HL-60/S4 (cell line): ENCODE results near the gene SSRP1.
"Not testable (repeated sequence)": the region's sequence is repeated elsewhere in the genome, so short reads cannot be mapped to it uniquely, and the experiment has no call there.

Experiments used
- in situ Hi-C: fragments of 300-500 bp; cut with MboI; formaldehyde crosslinking; loops from 2 replicates; pipeline ENCODE4 v1.14.3; 2022; ENCODE audit warnings: low sequenced_read_pairs

Gene SSRP1

GRCh38 chr11:57341250-57341808 lies 5.6 kb upstream of the SSRP1 start:
- in situ Hi-C loops = loop anchor here (10.0 kb wide), 1 partner anchor 303 kb away; the partner anchor contains the start of gene YPEL4

- in situ Hi-C loops = loop anchor here (10.0 kb wide), 1 partner anchor 305 kb away; the partner anchor contains the start of gene YPEL4
Measured at GRCh38 chr11:57340039-57340615, 4.4 kb upstream of the SSRP1 start.

- in situ Hi-C loops = no loop called here
Measured at GRCh38 chr11:57339328-57339727, 3.6 kb upstream of the SSRP1 start.

GRCh38 chr11:57338142-57338541 lies 2.5 kb upstream of the SSRP1 start, which contains the start of gene P2RX3:
TSS of gene P2RX3 (plus strand) at chr11:57338352. CDS start at chr11:57338551, 199 bp downstream.
- in situ Hi-C loops = no loop called here

GRCh38 chr11:57336856-57337255 lies 1.2 kb upstream of the SSRP1 start:
- in situ Hi-C loops = not testable (repeated sequence)

- in situ Hi-C loops = no loop called here
Measured at GRCh38 chr11:57336111-57336666, 497 bp upstream of the SSRP1 start.

GRCh38 chr11:57335023-57335342 lies 709 bp downstream of the SSRP1 start:
- in situ Hi-C loops = no loop called here

- in situ Hi-C loops = no loop called here
Measured at GRCh38 chr11:57332694-57333440, 2.8 kb downstream of the SSRP1 start.

- in situ Hi-C loops = no loop called here
Measured at GRCh38 chr11:57331720-57332119, 4.0 kb downstream of the SSRP1 start.

- in situ Hi-C loops = no loop called here
Measured at GRCh38 chr11:57330029-57330428, 5.7 kb downstream of the SSRP1 start.

- in situ Hi-C loops = no loop called here
Measured at GRCh38 chr11:57327721-57328120, 8.0 kb downstream of the SSRP1 start.

- in situ Hi-C loops = no loop called here
Measured at GRCh38 chr11:57325735-57326048, 10.0 kb downstream of the SSRP1 start.

GRCh38 chr11:57324886-57325734 lies 10.6 kb downstream of the SSRP1 start, which contains the start of gene TNKS1BP1:
TSS of gene TNKS1BP1 (minus strand) at chr11:57324952. CDS start at chr11:57321885, 3,067 bp downstream.
- in situ Hi-C loops = loop anchor here (25.0 kb wide), 1 partner anchor 113 kb away; no protein-coding TSS in a partner anchor

- in situ Hi-C loops = loop anchor here (25.0 kb wide), 1 partner anchor 112 kb away; no protein-coding TSS in a partner anchor
Measured at GRCh38 chr11:57324154-57324885, 11.4 kb downstream of the SSRP1 start.

GRCh38 chr11:57323855-57324153 lies 11.9 kb downstream of the SSRP1 start:
- in situ Hi-C loops = loop anchor here (25.0 kb wide), 1 partner anchor 112 kb away; no protein-coding TSS in a partner anchor

- in situ Hi-C loops = loop anchor here (25.0 kb wide), 1 partner anchor 111 kb away; no protein-coding TSS in a partner anchor
Measured at GRCh38 chr11:57323167-57323854, 12.4 kb downstream of the SSRP1 start.

- in situ Hi-C loops = loop anchor here (25.0 kb wide), 1 partner anchor 110 kb away; no protein-coding TSS in a partner anchor
Measured at GRCh38 chr11:57322256-57323166, 13.2 kb downstream of the SSRP1 start.
